Measurements from ENCODE around the gene L3MBTL2.

L3MBTL2 gene

DNA sequence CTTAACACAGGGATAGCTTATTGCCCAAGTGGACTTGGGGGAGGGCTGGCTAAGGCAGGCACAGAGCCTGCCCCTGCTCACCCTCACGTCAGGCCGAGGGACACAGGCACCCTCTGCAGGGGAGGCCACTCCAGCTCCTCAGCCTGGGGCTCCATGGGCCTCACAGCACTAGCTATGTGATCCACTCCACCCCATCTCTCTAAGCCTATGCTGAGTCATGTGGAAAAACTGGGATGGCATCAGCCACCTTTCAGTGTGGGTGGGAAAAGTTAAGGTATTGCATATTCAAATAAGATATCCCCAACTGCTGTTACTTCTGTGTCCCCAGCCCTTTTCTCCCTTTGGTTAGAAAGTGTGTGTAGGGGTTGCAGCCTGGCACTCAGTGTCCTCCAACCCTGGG is 58.6 kb downstream of the L3MBTL2 start:
- Histone ChIP-seq H3K9ac (no peak overlapping the region), H4K20me1 (ENCODE audit: insufficient read depth) (no peaks in the 10 kb centered on the region), H3K4me3 (IDR thresholded peaks at IDR 0.05; ENCODE audit: insufficient read depth, low read depth, low read length) (no peak overlapping the region), H3K4me2 (no peak overlapping the region), H3K27ac (no peak overlapping the region), H2AFZ (ENCODE audit: low read depth) (no peak overlapping the region), H3K36me3 (ENCODE audit: insufficient read depth) (peaks cover 1% of the 10 kb centered on the region; the same call in 1 of the 2 replicates), H3K27me3 (ENCODE audit: insufficient read depth, low read depth) (no peaks in the 10 kb centered on the region), H3K79me2 (ENCODE audit: insufficient read depth, low read depth) (no peaks in the 10 kb centered on the region), H3K4me1 (ENCODE audit: low read depth, poor library complexity, severe bottlenecking) (no peaks in the 10 kb centered on the region)
- TF ChIP-seq, protein P1, sequence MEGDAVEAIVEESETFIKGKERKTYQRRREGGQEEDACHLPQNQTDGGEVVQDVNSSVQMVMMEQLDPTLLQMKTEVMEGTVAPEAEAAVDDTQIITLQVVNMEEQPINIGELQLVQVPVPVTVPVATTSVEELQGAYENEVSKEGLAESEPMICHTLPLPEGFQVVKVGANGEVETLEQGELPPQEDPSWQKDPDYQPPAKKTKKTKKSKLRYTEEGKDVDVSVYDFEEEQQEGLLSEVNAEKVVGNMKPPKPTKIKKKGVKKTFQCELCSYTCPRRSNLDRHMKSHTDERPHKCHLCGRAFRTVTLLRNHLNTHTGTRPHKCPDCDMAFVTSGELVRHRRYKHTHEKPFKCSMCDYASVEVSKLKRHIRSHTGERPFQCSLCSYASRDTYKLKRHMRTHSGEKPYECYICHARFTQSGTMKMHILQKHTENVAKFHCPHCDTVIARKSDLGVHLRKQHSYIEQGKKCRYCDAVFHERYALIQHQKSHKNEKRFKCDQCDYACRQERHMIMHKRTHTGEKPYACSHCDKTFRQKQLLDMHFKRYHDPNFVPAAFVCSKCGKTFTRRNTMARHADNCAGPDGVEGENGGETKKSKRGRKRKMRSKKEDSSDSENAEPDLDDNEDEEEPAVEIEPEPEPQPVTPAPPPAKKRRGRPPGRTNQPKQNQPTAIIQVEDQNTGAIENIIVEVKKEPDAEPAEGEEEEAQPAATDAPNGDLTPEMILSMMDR (conservative IDR thresholded peaks at IDR 0.05; ENCODE audit: low read depth, low read length), result no peak

DNA sequence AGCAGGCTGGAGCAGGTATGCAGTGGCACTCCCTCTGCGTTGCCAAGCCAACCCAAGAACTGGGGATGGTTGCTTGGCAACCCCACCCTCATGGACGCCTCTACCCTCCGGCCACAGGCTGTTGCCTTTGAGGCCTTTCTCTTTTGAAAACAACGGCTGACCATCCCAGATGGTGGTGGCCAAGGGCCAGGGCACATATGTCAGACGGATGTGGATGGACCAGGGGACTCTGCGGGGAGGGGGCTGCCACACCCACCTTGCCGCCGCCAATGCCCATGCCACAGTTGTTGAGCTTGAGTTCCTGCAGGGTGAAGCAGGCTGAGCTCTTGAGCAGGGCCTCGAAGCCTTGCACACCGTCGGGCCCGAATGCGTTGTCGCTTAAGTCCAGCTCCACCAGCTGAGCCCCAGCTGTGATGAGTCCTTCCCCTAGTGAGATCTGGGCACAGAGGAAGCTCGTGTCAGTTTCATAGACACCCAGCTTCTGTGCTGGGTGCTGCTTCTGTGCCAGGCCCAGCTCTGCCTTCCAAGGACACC is 59.4 kb downstream of the L3MBTL2 start:
- H3K79me2 ChIP-seq (ENCODE audit: insufficient read depth, low read depth), result no peaks in the 10 kb centered on the region
- no peaks in the 10 kb centered on the region for H3K4me1 ChIP-seq (ENCODE audit: low read depth, poor library complexity, severe bottlenecking)
- peaks cover 4% of the 10 kb centered on the region; the same call in 1 of the 2 replicates for H3K36me3 ChIP-seq (ENCODE audit: insufficient read depth)
- no peak overlapping the region for H3K4me3 ChIP-seq (IDR thresholded peaks at IDR 0.05; ENCODE audit: insufficient read depth, low read depth, low read length)
- no peaks in the 10 kb centered on the region for H4K20me1 ChIP-seq (ENCODE audit: insufficient read depth)
- H3K9ac ChIP-seq, result no peak overlapping the region
- H3K4me2 ChIP-seq, result no peak overlapping the region
- no peak overlapping the region for H2AFZ ChIP-seq (ENCODE audit: low read depth)
- H3K27ac ChIP-seq, result no peak overlapping the region
- TF ChIP-seq, protein P1 (conservative IDR thresholded peaks at IDR 0.05; ENCODE audit: low read depth, low read length), result no peak
- no peaks in the 10 kb centered on the region for H3K27me3 ChIP-seq (ENCODE audit: insufficient read depth, low read depth)

DNA sequence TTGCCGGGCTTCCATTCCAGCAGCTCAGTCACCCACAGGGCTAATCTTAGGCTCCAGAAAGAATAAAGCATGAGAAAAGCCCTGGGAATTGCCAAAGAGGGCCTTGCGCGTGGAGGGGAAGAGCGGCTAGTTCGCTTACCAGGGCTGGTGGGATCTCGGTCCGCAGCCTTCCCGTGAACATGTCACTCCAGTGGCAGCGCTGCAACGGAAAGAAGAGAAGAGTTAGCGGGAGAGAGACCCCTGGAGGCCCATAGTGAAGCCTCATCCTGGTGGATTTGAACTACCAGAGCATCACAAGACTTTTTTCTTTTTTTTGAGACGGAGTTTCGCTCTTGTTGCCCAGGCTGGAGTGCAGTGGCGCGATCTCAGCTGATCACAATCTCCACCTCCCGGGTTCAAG is 62.8 kb downstream of the L3MBTL2 start:
- H3K4me2 ChIP-seq, result no peak overlapping the region
- H3K9ac ChIP-seq, result no peak overlapping the region
- H3K36me3 ChIP-seq (ENCODE audit: insufficient read depth), result peaks cover 4% of the 10 kb centered on the region; the same call in 1 of the 2 replicates
- no peak overlapping the region for H3K4me3 ChIP-seq (IDR thresholded peaks at IDR 0.05; ENCODE audit: insufficient read depth, low read depth, low read length)
- H3K79me2 ChIP-seq (ENCODE audit: insufficient read depth, low read depth), result peaks cover 8% of the 10 kb centered on the region; the same call in 1 of the 2 replicates
- no peaks in the 10 kb centered on the region for H3K27me3 ChIP-seq (ENCODE audit: insufficient read depth, low read depth)
- H3K27ac ChIP-seq, result no peak overlapping the region
- no peak overlapping the region for H2AFZ ChIP-seq (ENCODE audit: low read depth)
- TF ChIP-seq, protein P1 (conservative IDR thresholded peaks at IDR 0.05; ENCODE audit: low read depth, low read length), result no peak
- H3K4me1 ChIP-seq (ENCODE audit: low read depth, poor library complexity, severe bottlenecking), result no peaks in the 10 kb centered on the region
- H4K20me1 ChIP-seq (ENCODE audit: insufficient read depth), result no peaks in the 10 kb centered on the region

DNA sequence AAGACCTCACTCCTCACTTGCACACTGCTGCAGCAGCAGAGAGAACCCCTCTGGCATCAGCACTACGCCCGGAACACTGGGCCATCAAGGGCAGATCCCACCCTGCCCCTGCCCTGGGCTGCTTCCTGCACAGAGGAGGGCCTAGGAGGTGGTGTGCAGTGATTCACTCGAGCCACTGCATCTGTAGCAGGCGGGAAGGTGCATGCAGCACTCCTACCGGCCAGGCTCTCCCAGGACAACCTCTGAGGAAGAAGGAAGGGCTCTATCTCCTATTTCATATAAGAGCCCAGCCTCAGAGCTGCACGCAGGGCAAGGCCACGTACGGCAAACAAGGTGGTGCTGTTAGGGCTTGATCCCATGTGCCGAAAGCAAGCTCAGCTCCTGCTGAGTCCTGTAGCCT is 66.7 kb downstream of the L3MBTL2 start:
- no peaks in the 10 kb centered on the region for H3K27me3 ChIP-seq (ENCODE audit: insufficient read depth, low read depth)
- no peak overlapping the region for H2AFZ ChIP-seq (ENCODE audit: low read depth)
- H3K4me2 ChIP-seq, result no peak overlapping the region
- H4K20me1 ChIP-seq (ENCODE audit: insufficient read depth), result no peaks in the 10 kb centered on the region
- no peak overlapping the region for H3K27ac ChIP-seq
- H3K4me3 ChIP-seq (IDR thresholded peaks at IDR 0.05; ENCODE audit: insufficient read depth, low read depth, low read length), result no peak overlapping the region
- H3K36me3 ChIP-seq (ENCODE audit: insufficient read depth), result peaks cover 4% of the 10 kb centered on the region; the same call in 1 of the 2 replicates
- TF ChIP-seq, protein P1 (conservative IDR thresholded peaks at IDR 0.05; ENCODE audit: low read depth, low read length), result no peak
- H3K9ac ChIP-seq, result no peak overlapping the region
- no peaks in the 10 kb centered on the region for H3K4me1 ChIP-seq (ENCODE audit: low read depth, poor library complexity, severe bottlenecking)
- H3K79me2 ChIP-seq (ENCODE audit: insufficient read depth, low read depth), result peaks cover 8% of the 10 kb centered on the region; the same call in 1 of the 2 replicates

Data from KMS-11 (cell line).